Retinal pigment epithelial cell (primary cell): ENCODE data around the gene HLCS.

Experiments
- DNase-seq: peaks from one replicate; pipeline ENCODE4 v3.0.0-alpha.2; 2010; ENCODE audit warnings: low read depth
- H3K4me3 ChIP-seq: 2 replicates; pipeline ENCODE4 v1.5.1; 2011; ENCODE audit warnings: mild to moderate bottlenecking, low read length, control low read depth, moderate library complexity
- CTCF ChIP-seq: conservative IDR thresholded peaks from 2 replicates; pipeline ENCODE4 v1.5.1; 2011; ENCODE audit warnings: low read depth, low read length, control low read depth, inconsistent platforms

Gene HLCS

GRCh38 chr21:36718951-36719501, 247.4 kb downstream of the HLCS start:
- no peak for TF ChIP-seq CTCF
- DNase-seq: no peak
- H3K4me3 ChIP-seq: no peak overlapping the region

DNA sequence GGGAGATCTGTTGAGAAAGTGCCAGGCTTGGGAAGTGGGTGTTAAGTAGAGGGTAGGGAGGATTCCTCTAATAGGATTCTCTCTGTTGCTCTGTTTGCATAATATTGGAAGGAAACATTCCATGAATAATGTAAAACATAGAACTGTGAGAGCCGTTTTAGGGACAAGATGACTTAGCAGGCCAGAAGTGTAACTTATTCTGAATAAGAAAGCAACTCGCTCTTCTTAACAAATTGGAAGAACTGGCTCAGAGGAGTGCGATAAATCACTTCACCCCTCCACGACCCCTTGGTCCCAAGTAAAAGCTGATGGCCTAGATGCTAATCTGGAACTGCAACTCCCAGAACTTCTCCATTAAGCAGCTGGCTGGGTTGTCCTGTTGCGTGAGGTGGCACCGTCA, 248.5 kb downstream of the HLCS start:
- no peak overlapping the region for H3K4me3 ChIP-seq
- no peak for TF ChIP-seq CTCF
- DNase-seq: no peak

DNA sequence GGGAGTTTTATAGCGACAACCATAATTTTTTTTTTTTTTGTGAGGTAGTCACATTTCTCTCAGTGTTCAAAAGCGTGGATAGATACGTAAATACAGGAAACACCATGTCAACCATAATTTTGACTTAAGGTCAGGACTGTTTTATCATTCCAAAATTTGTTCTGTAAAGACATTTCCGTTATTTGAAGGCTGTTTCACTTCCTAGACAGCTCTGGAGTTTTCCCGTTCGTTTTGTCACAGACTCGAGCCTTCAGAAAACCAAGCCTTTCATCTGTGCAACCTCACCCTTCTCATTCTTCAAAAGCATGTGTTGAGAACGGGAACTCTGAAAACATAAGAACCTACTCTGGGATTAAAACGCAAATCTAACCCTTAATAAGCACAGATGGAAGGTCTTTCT, 249.6 kb downstream of the HLCS start:
- no peak for TF ChIP-seq CTCF
- no peak for DNase-seq
- no peak overlapping the region for H3K4me3 ChIP-seq

DNA sequence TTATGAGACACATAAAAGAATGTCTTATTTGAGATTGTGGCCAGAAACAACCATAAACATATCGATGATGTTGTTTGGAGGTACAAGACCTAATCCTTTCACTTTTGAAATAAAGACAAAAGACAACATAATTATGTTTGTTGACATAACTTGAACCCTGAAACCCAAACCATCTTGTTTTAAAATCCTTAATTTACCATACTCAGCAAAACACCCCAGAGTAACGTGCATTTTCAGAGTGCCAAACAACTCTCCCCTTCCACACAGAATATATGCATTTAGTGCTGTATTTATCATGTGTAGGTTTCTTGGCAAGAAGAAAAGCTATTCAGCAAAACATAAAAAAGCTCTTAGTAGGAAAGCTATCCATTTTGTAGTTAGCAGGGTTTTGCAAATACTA, 250.1 kb downstream of the HLCS start:
- H3K4me3 ChIP-seq: no peak overlapping the region
- no peak for TF ChIP-seq CTCF
- no peak for DNase-seq

DNA sequence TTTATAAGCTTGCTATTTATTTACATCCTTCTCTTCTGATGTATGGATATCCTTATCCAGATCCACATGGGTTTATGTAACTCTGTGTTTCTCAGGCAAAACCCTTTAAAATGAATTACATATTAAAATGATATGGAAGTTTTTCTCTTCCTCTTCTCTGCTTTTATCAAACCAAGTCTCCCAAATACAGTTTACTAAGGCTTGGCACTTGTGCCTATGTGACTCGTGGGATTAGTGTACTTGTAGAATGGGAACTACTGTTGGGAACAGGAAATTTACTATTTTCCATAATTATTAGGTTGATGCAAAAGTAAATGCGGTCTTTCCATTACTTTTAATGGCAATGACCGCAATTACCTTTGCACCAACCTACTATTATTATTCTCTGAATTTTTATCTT, 252.7 kb downstream of the HLCS start:
- peak; percentile 12 for DNase-seq
- TF ChIP-seq CTCF: no peak

GRCh38 chr21:36710729-36711048, 255.8 kb downstream of the HLCS start:
- no peak for TF ChIP-seq CTCF
- H3K4me3 ChIP-seq: no peak overlapping the region
- DNase-seq: no peak

More for the DNA sequence above, 252.7 kb downstream of the HLCS start:
- H3K4me3 ChIP-seq: no peak overlapping the region

DNA sequence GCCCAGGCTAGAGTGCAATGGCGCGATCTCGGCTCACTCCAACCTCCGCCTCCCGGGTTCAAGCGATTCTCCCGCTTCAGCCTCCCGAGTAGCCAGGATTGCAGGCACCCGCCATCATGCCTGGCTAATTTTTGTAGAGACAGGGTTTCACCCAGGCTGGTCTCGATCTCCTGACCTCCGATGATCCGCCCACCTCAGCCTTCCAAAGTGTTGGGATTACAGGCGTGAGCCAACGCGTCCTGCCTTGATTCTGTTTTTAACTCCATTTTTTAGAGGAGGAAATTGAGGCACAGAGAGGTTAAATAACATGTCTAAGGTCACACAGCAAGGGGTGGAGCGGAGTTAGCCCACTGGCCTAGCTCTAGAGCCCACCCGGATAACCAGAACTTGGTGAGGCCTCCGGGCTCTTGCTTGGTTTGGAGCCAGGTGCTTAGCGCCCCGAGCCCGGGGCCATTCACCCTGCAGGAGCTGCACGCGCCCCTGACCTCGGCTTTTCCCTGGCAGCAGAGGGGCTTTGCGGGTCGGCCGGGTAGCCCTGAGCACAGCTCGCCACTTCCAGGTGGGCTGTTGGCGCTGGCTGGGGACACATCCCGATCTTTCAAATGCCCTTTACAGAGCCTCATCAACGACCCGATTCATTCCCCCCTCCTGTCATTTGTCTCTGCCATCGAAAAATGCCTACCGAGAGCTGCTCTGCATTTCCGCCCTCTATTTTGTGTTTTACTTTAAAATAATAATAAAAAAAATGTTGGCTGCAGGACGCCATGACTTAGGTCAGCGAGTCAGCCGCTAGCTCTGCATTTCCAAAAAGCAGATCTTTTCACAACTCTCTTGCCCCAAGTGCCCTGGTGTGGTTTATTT, 256.4 kb downstream of the HLCS start:
- no peak overlapping the region for H3K4me3 ChIP-seq
- no peak for TF ChIP-seq CTCF
- no peak for DNase-seq
